Stimulated activated CD4-positive, alpha-beta T cell treated with anti-CD3 and anti-CD28 coated beads, Interleukin-1b, Interleukin-23, amount 100 ng/mL, for 24 hours (primary cell): Measurements from ENCODE around the gene IQSEC1.
A peak's percentile ranks its signal among the peaks of the same experiment; 100 is the strongest.
"Not testable (repeated sequence)": the region's sequence is repeated elsewhere in the genome, so short reads cannot be mapped to it uniquely, and the experiment has no call there.

Experiments
- DNase-seq, 4 experiments: peaks; one replicate each; pipeline ENCODE4 v3.0.0-alpha.2; 2020; ENCODE audit warnings: low read depth in 4 of 4, low spot score in 1 of 4

Gene IQSEC1

GRCh38 chr3:12897381-12898289 lies 175.6 kb downstream of the IQSEC1 start:
- no peak for DNase-seq

GRCh38 chr3:12896063-12896985 lies 176.9 kb downstream of the IQSEC1 start:
- no peak for DNase-seq

- DNase-seq, result no peak
These were observed 177.7 kb downstream of the IQSEC1 start for GRCh38 chr3:12895391-12896062.

- DNase-seq, result no peak
These were observed 178.6 kb downstream of the IQSEC1 start for GRCh38 chr3:12894629-12895028.

- no peak for DNase-seq
These were observed 179.4 kb downstream of the IQSEC1 start for GRCh38 chr3:12893852-12894251.

GRCh38 chr3:12893247-12893646 lies 180.0 kb downstream of the IQSEC1 start:
- DNase-seq, result no peak

- no peak for DNase-seq
These were observed 180.4 kb downstream of the IQSEC1 start for GRCh38 chr3:12892840-12893189.

- DNase-seq, result peak in 1 of 4 experiments; percentile 11
These were observed 181.0 kb downstream of the IQSEC1 start for GRCh38 chr3:12891985-12892839.

- no peak for DNase-seq
These were observed 181.7 kb downstream of the IQSEC1 start for GRCh38 chr3:12891391-12891984.

- DNase-seq, result no peak
These were observed 182.4 kb downstream of the IQSEC1 start for GRCh38 chr3:12890610-12891390.

- no peak for DNase-seq
These were observed 186.5 kb downstream of the IQSEC1 start for GRCh38 chr3:12886736-12887135.

GRCh38 chr3:12886106-12886679 lies 187.0 kb downstream of the IQSEC1 start:
- peak in 1 of 4 experiments; percentile 21 for DNase-seq

- no peak for DNase-seq
These were observed 187.7 kb downstream of the IQSEC1 start for GRCh38 chr3:12885583-12885930.

- no peak for DNase-seq
These were observed 188.2 kb downstream of the IQSEC1 start for GRCh38 chr3:12884790-12885582.

- DNase-seq, result no peak
These were observed 189.0 kb downstream of the IQSEC1 start for GRCh38 chr3:12884186-12884680.

GRCh38 chr3:12882336-12883310 lies 190.6 kb downstream of the IQSEC1 start:
- DNase-seq, result no peak

- not testable (repeated sequence) for DNase-seq
These were observed 191.4 kb downstream of the IQSEC1 start for GRCh38 chr3:12881858-12882257.
